HG03342 (cell line): Measurements from ENCODE around the gene SSTR1.
"Not testable (repeated sequence)": the region's sequence is repeated elsewhere in the genome, so short reads cannot be mapped to it uniquely, and the experiment has no call there.

Source experiments
- ATAC-seq: cut with Tn5 transposase; IDR thresholded peaks from one replicate; pipeline ENCODE4 v1.9.1; 2021; ENCODE audit warnings: mild to moderate bottlenecking, moderate library complexity; ENCODE audit not compliant: unreplicated experiment

The SSTR1 gene, protein sequence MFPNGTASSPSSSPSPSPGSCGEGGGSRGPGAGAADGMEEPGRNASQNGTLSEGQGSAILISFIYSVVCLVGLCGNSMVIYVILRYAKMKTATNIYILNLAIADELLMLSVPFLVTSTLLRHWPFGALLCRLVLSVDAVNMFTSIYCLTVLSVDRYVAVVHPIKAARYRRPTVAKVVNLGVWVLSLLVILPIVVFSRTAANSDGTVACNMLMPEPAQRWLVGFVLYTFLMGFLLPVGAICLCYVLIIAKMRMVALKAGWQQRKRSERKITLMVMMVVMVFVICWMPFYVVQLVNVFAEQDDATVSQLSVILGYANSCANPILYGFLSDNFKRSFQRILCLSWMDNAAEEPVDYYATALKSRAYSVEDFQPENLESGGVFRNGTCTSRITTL

DNA sequence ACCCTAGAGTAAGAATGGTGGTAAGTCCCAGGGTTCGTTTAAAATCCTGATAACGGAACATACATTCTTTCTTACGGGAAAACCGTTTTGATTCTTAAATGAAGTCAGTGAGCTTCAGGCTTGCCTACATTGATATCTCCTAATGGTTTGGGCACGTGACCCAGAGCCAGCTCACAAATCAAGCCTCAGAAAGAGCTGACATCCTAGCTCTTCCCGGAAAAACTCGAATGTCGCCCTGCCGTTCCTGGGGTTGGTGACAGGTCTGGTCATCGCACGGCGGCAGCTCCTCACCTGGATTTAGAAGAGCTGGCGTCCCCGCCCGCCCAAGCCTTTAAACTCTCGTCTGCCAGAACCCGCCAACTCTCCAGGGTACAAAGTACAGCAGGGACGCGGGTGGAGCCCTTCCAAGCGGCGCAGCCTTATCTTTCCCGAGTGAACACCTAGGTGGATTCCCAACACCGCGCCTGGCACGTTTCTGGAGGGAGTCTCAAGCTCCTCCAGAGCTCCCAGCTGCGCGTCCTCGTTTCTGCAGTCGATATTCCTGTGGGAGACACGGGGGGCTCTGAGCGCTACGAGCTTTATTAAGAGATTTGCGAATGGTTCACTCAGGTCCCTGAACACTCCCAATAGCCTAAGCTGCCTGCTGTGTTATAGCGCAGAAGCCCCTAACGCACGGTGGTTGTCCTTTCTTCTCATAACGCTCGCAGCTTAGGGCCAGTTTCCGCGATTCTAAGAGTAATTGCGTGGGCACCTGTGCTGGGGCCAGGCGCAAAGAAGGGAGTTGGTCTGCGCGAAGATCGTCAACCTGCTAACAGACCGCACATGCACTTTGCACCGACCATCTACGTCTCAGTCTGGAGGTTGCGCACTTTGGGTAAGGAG, at the start of gene SSTR1:
TSS of gene SSTR1 (plus strand) at position 169 of the 882 bp plus-strand sequence. CDS start 1,486 bp downstream, outside the sequence.
- no peak for ATAC-seq

DNA sequence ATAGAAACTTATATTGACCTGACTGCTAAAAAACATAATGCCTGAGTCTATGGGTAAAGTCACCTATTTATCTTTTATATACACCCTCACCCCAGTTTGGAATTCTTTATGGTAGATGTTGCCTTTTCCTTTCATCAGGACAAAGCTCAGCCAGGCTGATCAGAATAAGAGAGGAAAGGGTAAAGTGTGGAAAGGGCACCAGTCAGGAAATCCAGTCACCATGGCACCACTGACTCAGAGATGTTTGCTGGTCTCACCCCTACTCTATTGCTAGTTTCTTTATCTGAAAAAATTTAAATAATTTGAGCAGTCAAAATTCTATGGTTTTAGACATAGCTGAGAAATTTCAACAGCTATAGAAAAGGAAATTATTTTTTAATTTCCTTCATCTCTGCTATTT, 49.2 kb upstream of the SSTR1 start:
- ATAC-seq, result no peak

DNA sequence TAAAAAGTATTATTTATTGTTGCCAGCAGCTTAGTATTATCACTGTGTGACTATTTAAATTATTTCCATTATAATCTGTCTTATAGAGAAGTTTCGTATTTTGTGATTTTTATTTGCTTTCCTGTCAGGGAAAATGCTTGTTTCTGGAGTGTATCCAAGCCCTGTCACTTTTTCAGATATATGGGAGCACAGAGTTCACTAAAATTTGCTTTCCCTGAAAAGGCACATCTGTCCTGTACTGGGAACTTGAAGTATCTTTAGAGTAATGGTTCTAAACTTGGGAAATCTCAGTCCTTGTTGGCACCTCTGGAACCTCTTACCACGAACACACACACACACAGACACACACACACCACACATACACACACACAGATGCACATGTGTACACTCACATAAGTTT, 39.3 kb upstream of the SSTR1 start:
- ATAC-seq, result no peak

DNA sequence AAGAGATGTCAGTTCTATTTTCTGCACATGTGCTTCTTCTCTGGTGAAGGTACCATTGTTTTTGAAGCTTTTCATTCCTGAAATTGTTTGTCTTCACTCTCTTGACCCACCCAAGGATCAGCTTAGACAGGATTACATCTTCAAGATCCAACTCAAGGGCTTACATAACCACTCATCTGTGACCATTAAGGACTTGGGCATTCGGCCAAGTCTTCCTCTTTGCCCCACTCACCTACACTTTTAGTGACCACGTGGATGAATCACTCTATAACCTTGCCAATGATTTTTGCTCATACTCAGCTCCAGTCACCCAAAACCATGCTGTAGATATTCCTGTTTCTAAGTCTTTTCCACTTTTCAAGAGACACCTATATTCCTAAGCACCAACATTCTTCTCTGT, 36.5 kb upstream of the SSTR1 start:
- ATAC-seq, result no peak

DNA sequence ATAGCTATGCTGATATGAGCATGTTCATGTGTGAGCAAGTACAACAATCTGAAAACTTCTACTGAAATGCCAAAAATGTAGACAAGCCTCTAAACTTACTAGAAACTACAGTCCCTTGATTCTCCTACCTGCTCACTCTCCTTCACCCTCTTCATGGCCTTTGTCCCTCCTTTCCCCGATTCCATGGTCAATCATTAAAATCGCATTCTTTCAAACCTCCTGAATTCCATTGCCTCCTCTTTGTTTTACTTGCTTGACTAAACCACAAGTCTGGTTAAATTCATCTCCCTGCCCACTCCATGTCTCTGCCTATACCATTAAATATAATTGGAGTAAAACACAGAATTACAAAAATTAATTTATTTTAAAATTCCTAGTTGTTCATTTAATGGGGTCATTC, 33.0 kb upstream of the SSTR1 start:
- ATAC-seq, result no peak

DNA sequence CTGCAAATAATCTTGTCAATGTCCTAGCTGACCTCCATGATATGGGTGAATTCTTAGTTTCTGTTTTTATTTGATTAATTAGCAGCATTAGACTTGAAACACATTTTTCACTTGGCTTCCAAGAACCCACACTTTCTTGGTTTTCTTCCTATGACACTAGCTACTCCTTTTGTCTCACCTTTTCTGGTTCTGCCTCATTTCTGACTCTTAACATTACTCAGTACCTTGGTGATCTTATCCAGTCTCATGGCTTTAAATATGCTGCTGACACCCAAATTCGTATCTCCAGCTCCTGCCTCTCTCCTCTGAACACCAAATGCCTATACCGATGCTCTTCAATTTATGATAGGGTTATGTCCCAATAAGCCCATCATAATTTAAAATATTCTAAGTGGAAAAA, 32.0 kb upstream of the SSTR1 start:
- no peak for ATAC-seq

DNA sequence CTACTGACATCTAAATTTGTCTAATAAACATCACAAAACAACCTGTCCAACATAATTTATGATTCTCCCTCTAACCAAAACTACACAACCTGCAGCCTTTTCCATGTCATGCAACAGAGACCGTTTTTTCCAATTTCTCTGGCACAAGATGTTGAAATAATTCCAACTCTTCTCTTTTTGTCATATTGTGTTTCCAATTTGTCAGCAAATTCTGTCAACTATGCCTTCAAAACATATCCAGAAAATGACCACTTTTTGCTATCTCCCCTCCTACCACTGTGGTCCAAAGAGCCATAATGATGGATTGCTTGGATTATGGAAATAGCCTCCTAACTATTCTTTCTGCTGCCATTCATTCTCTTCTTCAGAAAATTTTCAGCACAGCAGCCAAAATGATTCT, 31.3 kb upstream of the SSTR1 start:
- no peak for ATAC-seq

DNA sequence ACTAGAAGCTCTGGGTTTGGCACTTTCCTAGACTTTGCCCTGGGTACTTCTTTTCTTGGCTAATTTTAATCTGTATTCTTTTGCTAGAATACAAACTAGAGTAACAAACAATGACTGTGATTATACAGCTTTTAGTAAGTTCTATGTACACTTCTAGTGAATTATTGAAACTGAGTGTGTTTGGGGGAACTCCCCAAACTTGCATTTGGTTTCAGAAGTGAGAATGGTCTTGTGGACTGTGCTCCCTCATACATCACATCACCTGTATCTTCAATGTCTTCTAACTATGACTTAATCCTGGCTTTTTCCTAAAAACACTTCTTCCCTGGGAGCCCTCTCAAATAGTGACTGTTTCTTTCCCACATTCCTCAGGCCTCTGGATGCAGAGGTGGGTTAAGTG, 23.6 kb upstream of the SSTR1 start:
- no peak for ATAC-seq

DNA sequence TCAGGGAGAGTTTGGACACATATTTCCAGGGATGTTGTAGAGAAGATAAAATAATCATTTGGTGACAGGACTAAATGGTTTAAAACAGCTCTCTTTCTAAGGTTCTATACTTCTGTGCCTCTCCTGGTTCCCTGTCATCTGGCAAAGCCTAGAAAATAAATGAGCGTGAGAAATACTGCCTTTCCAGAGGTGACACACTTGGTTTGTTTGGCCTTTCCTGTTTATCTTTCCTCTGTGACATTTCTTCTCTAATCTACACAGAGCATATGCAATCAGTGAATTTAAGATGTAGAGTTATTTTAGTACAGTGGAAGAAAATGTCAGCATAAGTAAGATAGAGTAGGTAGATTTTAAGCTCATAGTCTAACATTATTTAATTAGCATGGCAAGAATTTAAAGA, 22.0 kb upstream of the SSTR1 start:
- ATAC-seq, result no peak

DNA sequence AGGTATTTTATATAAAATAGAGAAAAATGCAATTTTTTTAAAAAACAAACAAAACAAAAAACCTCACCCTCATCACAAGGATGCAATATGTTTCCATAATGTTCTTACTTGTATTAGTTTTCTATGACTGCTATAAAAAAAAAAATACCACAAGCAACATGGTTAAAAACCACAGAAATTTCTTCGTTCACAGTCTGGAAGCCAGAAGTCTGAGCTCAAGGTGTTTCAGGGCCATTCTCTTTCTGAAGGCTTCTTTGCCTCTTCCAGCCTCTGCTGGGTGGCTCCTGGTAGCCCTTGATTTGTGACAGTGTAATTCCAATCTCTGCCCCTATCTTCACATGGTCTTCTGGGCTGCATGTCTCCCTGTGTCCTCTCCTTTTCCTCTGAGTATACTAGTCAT, 21.5 kb upstream of the SSTR1 start:
- no peak for ATAC-seq

DNA sequence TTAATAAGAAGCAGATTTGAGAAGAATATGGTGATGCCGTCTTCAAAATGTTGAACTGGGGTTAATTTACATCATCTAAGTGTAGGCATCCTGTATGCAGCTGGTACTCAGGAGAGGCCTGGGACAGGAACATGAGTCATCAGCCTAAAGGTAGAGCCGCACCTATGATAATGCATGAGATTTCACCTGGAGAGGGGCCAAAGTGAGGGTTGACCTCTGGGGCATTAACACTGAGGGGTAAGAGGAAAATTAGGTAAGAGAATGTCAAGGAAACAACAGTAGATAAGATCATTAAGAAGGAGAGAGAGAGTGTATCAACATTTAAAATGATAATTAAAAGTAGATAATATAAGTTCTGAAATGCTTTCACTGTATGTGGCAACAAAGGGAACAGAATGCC, 20.2 kb upstream of the SSTR1 start:
- ATAC-seq, result no peak

DNA sequence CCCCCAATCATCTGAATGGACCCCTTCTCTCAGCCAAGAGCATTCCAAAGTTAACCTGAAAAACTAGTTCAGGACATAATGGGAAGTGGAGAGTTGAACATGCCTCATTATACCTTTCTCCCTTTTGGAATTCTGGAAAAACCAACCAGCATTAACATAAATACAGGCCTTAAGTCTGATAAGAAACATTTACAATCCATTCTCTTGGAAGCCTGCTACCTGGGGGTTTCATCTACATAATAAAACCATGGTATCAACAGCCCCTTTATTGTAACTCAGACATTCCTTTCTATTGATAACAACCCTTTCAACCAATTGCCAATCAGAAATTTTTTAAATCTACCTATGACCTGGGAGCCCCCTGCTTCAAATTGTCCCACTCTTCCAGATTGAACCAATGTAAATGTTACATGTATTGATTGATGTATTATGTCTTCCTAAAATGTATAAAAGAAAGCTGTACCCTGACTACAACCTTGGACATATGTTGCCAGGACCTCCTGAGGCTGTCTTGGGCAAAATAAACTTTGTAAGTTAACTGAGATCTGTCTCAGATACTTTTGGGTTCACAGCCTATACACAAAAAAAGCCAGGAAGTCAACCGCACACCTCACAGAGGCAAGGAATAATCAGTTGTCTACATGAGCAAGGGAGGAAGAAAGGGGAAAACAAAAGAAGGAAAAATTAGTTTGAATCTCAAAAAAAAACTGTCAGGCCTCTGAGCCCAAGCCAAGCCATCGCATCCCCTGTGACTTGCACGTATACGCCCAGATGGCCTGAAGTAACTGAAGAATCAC, 17.6 kb upstream of the SSTR1 start:
- no peak for ATAC-seq

DNA sequence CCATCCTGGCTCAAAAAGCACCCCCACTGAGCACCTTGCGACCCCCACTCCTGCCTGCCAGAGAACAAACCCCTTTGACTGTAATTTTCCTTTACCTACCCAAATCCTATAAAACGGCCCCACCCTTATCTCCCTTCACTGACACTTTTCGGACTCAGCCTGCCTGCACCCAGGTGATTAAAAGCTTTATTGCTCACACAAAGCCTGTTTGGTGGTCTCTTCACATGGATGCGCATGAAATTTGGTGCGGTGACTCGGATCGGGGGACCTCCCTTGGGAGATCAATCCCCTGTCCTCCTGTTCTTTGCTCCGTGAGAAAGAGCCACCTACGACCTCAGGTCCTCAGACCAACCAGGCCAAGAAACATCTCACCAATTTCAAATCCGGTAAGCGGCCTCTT, 16.9 kb upstream of the SSTR1 start:
- not testable (repeated sequence) for ATAC-seq

DNA sequence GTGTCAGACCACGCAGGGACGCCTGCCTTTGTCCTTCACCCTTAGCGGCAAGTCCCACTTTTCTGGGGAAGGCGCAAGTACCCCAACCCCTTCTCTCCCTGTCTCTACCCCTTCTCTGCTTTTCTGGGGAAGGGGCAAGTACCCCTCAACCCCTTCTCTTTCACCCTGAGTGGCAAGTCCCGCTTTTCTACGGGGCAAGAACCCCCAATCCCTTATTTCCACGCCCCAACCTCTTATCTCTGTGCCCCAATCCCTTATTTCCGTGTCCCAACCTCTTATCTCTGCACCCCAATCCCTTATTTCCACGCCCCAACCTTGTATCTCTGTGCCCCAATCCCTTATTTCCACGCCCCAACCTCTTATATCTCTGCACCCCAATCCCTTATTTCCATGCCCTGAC, 16.2 kb upstream of the SSTR1 start:
- ATAC-seq, result not testable (repeated sequence)

DNA sequence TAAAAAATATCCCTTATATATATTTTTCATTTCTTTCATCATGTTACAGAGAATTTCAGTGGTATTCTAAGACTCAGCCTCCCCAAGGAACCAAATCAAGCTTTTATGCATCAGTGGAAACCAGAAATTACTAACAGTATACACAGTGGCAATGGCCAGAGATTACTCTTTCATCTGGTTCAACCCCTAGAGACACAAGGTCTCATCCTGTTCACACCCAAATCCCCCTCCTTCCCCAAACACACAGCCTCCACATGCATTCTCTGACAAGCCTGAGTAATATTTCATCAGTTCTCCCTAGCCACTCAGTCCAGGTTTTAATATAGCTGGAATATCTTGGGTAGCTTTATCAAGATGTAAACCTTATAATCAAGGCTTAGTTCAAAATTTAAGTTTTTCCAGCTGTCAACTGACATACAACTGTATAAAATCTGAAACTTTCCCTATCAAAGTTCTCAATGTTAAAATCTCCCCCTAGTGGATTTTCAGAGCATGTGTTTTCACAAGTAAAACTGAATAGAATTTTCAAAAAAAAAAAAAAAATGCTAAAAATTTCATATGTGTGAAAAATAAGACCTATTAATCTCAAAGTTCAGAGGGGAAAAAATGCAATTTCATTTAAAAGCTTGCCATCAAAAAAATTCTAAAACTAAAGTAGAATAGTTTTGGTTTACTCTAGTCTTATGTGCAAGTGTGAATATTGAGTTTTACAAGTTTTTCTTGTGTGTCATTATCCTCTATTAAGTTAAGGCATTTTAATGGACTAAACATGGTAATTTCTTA, 10.5 kb upstream of the SSTR1 start:
- ATAC-seq, result no peak

DNA sequence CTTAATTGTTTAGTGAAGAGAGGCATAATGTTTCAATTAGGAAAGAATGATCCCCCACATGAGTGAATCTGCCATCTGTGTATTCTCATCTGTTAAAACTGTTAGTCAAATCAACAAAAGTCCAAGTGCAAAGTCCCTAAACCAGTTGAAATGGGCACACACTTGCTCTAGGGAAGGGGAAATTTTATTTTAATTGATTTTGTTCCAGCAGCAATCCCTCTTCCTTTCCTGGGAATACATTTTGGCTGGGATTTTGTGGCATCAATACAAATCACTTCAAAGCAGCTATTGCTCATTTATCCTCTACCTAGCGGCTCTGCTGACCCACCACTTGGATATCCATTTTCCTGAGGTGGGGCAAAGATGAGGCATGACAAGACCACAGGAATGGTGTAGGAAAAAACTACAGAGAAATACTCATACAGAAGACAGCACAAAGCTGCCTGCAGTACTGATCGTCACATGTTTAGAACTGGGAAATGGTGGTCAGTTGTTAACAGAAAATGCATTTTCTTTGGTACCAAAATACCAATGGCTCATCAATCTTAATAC, 9.8 kb upstream of the SSTR1 start:
- no peak for ATAC-seq

DNA sequence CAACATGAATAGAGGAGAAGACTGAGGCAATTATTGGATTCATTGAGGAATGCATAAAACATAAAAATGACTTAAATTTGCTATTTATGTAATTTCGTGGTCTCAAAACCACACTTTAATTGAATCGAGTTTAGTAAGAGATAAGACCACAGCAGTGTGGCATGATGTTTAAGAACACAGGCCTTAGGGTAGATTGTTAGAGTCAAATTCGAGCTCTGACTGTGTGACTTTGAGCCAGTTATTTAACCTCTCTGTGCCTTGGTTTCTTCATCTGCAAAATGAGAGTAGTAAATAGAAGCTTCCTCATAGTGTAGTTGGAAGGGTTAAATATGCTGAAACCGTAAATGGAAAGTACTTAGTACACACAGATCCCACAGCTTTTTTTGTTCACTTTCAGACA, 9.3 kb upstream of the SSTR1 start:
- no peak for ATAC-seq

DNA sequence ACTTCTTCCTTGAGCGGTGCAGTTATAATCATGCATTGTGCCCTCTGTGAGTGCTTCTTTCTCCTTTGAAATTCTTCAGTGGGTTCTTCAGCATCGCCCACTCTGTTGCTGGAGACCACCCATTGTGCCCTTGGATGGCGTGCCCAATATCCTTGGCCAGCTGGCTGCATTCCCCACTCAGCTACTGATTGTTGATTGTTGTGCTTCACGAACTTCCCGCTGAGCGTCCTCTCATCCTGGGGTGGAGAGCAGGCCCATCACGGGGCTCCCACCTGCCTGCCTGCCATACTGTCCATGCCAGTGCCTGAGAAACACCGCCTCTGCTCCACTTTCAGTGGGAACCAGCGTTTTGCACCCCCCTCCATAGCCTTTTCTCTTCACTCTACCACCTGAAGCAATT, 8.6 kb upstream of the SSTR1 start:
- ATAC-seq, result no peak

DNA sequence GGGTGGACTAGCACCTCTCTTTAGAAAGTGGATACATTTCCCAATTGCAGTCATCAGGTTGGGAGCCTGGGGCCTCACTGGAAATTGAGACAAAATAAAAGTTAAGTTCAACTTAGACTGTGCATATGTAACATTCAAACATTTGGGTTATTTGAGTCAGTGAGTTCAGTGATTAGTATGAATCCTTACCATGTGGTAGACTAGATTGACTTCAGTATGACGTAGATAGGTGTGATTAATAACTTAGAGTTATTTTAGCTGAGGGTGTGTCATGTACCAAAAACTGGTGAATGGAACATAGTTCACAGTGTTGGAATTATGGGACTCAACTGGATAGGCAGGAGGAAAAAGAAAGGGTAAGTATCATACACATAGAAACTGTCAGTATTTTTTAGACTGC, 8.0 kb upstream of the SSTR1 start:
- ATAC-seq, result no peak

DNA sequence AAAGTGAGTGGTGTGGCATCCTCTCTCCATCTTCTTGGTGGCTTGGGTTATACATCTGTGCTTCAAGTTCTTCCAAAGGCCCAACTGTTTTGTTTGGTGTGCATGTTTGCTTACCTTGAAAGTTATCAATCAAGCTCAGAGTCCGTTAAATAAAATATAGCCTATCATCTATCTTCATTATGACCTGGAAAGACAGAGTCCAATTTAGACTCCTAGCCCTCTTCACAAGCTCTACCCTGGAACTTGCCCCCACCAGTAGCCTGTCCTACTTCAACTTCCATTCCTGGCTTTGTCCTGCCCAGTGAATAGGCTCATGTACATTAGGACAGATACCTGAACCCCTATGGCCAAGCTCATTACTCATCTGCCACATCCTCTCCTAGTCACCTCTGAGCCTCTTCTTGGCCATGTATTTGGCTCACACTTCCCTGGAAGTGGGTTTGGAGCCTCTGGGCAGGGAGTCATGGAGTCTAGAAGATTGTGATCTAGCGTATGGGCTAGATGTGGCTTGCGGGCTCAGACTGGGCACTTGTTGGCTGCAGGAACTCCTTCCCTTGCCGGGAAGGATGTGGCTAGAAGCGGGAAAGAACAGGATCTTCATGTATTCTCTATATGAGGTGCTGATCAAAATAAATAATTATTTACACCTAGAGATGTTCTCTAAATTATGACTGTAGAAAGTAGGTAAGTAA, 6.4 kb upstream of the SSTR1 start:
- ATAC-seq, result no peak
